ENCODE measurements around the gene TMEM208. TPM values are rescaled to one million over a fixed set of nuclear protein-coding genes. Genes with fewer than 3 reads are reported as not detected.

The TMEM208 gene
- total and polyA plus RNA-seq, 2 of the 13 experiments (the other 11 are each of a cell fraction or from before 2014, with no cell fraction given) = 58.8 to 72.9 TPM

DNA sequence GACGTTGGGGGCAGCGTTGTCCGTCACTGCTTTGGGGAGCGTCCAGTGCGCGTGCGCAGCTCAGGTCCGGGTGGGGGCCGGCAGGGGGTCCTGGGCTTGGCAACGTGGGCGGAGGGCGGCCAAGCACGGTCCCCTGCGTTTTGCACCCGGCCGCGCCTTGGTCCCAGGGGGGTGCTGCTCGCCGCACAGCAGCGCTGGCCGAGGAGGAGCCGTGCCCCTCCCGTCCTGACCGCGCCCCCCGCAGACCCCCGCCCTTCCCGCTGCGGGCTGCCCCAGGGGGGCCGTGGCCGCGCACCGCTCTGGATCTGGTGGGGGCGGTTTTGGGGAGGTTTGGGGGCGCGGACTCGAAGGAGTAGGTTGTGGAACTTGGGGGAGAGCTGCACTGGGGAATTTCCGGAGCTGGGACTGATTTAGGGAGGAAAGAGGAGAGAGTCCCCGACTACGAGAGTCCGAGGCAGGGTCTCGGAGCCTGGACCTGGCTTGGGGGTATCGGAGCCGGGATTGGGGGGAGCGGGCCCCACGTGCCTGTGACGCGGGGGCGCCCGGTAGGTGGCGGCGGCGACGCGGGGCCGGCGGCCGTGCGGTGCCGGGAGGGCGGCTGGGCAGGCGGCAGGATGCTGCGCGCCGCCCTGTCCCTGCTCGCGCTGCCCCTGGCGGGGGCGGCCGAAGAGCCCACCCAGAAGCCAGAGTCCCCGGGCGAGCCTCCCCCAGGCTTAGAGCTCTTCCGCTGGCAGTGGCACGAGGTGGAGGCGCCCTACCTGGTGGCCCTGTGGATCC lies 21.7 kb downstream of the TMEM208 start, which contains the start of gene SLC9A5 (continued):
- no peak for TF ChIP-seq CEBPB (IDR thresholded peaks at IDR 0.05; ENCODE audit: borderline replicate concordance, low read depth, low read length)
- TF ChIP-seq ZNF296 (CRISPR knock-in tag; conservative IDR thresholded peaks at IDR 0.05) = no peak
- peak; percentile 43; the same call in 1 of the 2 replicates for TF ChIP-seq ZNF263 (CRISPR knock-in tag; IDR thresholded peaks at IDR 0.05)
- no peak for TF ChIP-seq ZNF850 (CRISPR knock-in tag; conservative IDR thresholded peaks at IDR 0.05)
- no peak for TF ChIP-seq NCOA5 (CRISPR knock-in tag; IDR thresholded peaks at IDR 0.05)
- TF ChIP-seq NAIF1 (CRISPR knock-in tag; IDR thresholded peaks at IDR 0.05; ENCODE audit: borderline replicate concordance) = no peak
- TF ChIP-seq, protein P1, sequence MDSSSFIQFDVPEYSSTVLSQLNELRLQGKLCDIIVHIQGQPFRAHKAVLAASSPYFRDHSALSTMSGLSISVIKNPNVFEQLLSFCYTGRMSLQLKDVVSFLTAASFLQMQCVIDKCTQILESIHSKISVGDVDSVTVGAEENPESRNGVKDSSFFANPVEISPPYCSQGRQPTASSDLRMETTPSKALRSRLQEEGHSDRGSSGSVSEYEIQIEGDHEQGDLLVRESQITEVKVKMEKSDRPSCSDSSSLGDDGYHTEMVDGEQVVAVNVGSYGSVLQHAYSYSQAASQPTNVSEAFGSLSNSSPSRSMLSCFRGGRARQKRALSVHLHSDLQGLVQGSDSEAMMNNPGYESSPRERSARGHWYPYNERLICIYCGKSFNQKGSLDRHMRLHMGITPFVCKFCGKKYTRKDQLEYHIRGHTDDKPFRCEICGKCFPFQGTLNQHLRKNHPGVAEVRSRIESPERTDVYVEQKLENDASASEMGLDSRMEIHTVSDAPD (CRISPR knock-in tag; IDR thresholded peaks at IDR 0.05) = peak; percentile 57; the same call in 1 of the 2 replicates
- no peak for TF ChIP-seq NFRKB (IDR thresholded peaks at IDR 0.05)
- TF ChIP-seq, protein P2, sequence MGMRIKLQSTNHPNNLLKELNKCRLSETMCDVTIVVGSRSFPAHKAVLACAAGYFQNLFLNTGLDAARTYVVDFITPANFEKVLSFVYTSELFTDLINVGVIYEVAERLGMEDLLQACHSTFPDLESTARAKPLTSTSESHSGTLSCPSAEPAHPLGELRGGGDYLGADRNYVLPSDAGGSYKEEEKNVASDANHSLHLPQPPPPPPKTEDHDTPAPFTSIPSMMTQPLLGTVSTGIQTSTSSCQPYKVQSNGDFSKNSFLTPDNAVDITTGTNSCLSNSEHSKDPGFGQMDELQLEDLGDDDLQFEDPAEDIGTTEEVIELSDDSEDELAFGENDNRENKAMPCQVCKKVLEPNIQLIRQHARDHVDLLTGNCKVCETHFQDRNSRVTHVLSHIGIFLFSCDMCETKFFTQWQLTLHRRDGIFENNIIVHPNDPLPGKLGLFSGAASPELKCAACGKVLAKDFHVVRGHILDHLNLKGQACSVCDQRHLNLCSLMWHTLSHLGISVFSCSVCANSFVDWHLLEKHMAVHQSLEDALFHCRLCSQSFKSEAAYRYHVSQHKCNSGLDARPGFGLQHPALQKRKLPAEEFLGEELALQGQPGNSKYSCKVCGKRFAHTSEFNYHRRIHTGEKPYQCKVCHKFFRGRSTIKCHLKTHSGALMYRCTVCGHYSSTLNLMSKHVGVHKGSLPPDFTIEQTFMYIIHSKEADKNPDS (CRISPR knock-in tag; IDR thresholded peaks at IDR 0.05) = no peak
- TF ChIP-seq, protein P3, sequence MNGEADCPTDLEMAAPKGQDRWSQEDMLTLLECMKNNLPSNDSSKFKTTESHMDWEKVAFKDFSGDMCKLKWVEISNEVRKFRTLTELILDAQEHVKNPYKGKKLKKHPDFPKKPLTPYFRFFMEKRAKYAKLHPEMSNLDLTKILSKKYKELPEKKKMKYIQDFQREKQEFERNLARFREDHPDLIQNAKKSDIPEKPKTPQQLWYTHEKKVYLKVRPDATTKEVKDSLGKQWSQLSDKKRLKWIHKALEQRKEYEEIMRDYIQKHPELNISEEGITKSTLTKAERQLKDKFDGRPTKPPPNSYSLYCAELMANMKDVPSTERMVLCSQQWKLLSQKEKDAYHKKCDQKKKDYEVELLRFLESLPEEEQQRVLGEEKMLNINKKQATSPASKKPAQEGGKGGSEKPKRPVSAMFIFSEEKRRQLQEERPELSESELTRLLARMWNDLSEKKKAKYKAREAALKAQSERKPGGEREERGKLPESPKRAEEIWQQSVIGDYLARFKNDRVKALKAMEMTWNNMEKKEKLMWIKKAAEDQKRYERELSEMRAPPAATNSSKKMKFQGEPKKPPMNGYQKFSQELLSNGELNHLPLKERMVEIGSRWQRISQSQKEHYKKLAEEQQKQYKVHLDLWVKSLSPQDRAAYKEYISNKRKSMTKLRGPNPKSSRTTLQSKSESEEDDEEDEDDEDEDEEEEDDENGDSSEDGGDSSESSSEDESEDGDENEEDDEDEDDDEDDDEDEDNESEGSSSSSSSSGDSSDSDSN (CRISPR knock-in tag; IDR thresholded peaks at IDR 0.05) = peak; percentile 48; the same call in 1 of the 2 replicates
- TF ChIP-seq, protein P4, sequence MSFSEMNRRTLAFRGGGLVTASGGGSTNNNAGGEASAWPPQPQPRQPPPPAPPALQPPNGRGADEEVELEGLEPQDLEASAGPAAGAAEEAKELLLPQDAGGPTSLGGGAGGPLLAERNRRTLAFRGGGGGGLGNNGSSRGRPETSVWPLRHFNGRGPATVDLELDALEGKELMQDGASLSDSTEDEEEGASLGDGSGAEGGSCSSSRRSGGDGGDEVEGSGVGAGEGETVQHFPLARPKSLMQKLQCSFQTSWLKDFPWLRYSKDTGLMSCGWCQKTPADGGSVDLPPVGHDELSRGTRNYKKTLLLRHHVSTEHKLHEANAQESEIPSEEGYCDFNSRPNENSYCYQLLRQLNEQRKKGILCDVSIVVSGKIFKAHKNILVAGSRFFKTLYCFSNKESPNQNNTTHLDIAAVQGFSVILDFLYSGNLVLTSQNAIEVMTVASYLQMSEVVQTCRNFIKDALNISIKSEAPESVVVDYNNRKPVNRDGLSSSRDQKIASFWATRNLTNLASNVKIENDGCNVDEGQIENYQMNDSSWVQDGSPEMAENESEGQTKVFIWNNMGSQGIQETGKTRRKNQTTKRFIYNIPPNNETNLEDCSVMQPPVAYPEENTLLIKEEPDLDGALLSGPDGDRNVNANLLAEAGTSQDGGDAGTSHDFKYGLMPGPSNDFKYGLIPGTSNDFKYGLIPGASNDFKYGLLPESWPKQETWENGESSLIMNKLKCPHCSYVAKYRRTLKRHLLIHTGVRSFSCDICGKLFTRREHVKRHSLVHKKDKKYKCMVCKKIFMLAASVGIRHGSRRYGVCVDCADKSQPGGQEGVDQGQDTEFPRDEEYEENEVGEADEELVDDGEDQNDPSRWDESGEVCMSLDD (CRISPR knock-in tag; IDR thresholded peaks at IDR 0.05; ENCODE audit: borderline replicate concordance) = peak; percentile 68; the same call in 1 of the 2 replicates
- TF ChIP-seq POLR2AphosphoS5 (IDR thresholded peaks at IDR 0.05; ENCODE audit: low read depth, low read length) = no peak
- TF ChIP-seq ZNF557 (CRISPR knock-in tag; IDR thresholded peaks at IDR 0.05) = no peak
- TF ChIP-seq, protein P5, sequence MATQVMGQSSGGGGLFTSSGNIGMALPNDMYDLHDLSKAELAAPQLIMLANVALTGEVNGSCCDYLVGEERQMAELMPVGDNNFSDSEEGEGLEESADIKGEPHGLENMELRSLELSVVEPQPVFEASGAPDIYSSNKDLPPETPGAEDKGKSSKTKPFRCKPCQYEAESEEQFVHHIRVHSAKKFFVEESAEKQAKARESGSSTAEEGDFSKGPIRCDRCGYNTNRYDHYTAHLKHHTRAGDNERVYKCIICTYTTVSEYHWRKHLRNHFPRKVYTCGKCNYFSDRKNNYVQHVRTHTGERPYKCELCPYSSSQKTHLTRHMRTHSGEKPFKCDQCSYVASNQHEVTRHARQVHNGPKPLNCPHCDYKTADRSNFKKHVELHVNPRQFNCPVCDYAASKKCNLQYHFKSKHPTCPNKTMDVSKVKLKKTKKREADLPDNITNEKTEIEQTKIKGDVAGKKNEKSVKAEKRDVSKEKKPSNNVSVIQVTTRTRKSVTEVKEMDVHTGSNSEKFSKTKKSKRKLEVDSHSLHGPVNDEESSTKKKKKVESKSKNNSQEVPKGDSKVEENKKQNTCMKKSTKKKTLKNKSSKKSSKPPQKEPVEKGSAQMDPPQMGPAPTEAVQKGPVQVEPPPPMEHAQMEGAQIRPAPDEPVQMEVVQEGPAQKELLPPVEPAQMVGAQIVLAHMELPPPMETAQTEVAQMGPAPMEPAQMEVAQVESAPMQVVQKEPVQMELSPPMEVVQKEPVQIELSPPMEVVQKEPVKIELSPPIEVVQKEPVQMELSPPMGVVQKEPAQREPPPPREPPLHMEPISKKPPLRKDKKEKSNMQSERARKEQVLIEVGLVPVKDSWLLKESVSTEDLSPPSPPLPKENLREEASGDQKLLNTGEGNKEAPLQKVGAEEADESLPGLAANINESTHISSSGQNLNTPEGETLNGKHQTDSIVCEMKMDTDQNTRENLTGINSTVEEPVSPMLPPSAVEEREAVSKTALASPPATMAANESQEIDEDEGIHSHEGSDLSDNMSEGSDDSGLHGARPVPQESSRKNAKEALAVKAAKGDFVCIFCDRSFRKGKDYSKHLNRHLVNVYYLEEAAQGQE (IDR thresholded peaks at IDR 0.05; ENCODE audit: borderline replicate concordance in 1 of 2, low read depth in 1 of 2, low read length in 2 of 2) = no peak

Measured in HepG2 (cell line).